HTR-8/SVneo (cell line): ENCODE measurements around the gene CCDC71L.
A peak's percentile ranks its signal among the peaks of the same experiment; 100 is the strongest.
"Not testable (repeated sequence)": the region's sequence is repeated elsewhere in the genome, so short reads cannot be mapped to it uniquely, and the experiment has no call there.

Experiments
- DNase-seq: peaks from one replicate; pipeline ENCODE4 v3.0.0; 2011; ENCODE audit warnings: low spot score, mixed read lengths; ENCODE audit not compliant: insufficient read length
- FAIRE-seq: peaks from 2 replicates; lab custom pipeline; 2011; peaks lifted over from hg19 to GRCh38; lab: Jason Lieb, UNC

CCDC71L gene

GRCh38 chr7:106660862-106661720 is at the start of gene CCDC71L:
Gene CCDC71L, minus strand, starts transcription at chr7:106661158. Its CDS starts 262 bp downstream, at chr7:106660896.
- FAIRE-seq (no peak), DNase-seq (peak; percentile 77)

- DNase-seq, FAIRE-seq: not testable (repeated sequence)
These were observed 48.6 kb upstream of the CCDC71L start for GRCh38 chr7:106709604-106710003.

GRCh38 chr7:106704000-106704840 is 43.3 kb upstream of the CCDC71L start:
- no peak for DNase-seq
- no peak for FAIRE-seq

- DNase-seq, result no peak
- FAIRE-seq, result no peak
These were observed 32.9 kb upstream of the CCDC71L start for GRCh38 chr7:106693677-106694353.

GRCh38 chr7:106692450-106693051 is 31.6 kb upstream of the CCDC71L start:
- FAIRE-seq, result no peak
- no peak for DNase-seq

- not testable (repeated sequence) for DNase-seq, FAIRE-seq
These were observed 27.2 kb upstream of the CCDC71L start for GRCh38 chr7:106688161-106688560.

GRCh38 chr7:106683941-106684340 is 23.0 kb upstream of the CCDC71L start:
- FAIRE-seq (no peak), DNase-seq (no peak)

GRCh38 chr7:106681815-106682495 is 21.0 kb upstream of the CCDC71L start:
- FAIRE-seq, result no peak
- DNase-seq, result no peak

GRCh38 chr7:106679153-106679931 is 18.4 kb upstream of the CCDC71L start:
- FAIRE-seq (no peak), DNase-seq (peak; percentile 59)

- FAIRE-seq (no peak), DNase-seq (no peak)
These were observed 17.8 kb upstream of the CCDC71L start for GRCh38 chr7:106678795-106679152.

- DNase-seq, FAIRE-seq: not testable (repeated sequence)
These were observed 15.5 kb upstream of the CCDC71L start for GRCh38 chr7:106676506-106676905.

GRCh38 chr7:106673688-106674087 is 12.7 kb upstream of the CCDC71L start:
- DNase-seq, FAIRE-seq: not testable (repeated sequence)

GRCh38 chr7:106671930-106672329 is 11.0 kb upstream of the CCDC71L start:
- not testable (repeated sequence) for FAIRE-seq, DNase-seq

- no peak for FAIRE-seq
- no peak for DNase-seq
These were observed 10.2 kb upstream of the CCDC71L start for GRCh38 chr7:106671160-106671559.

- DNase-seq (no peak), FAIRE-seq (no peak)
These were observed 8.0 kb upstream of the CCDC71L start for GRCh38 chr7:106668861-106669524.

- FAIRE-seq, result no peak
- DNase-seq, result no peak
These were observed 5.4 kb upstream of the CCDC71L start for GRCh38 chr7:106666353-106666752.

GRCh38 chr7:106664343-106664742 is 3.4 kb upstream of the CCDC71L start:
- FAIRE-seq (no peak), DNase-seq (no peak)
